T-helper 17 cell (primary cell): ENCODE measurements around the gene BRAT1. TPM values are rescaled to one million over a fixed set of nuclear protein-coding genes. Genes with fewer than 3 reads are reported as not detected.

Experiments used
- ATAC-seq: fragments of 150-1000 bp; cut with Tn5 transposase; 2 replicates; pipeline ENCODE4 v1.10.0; 2021; ENCODE audit warnings: mild to moderate bottlenecking, moderate library complexity
- DNase-seq, 3 donors: peaks; one replicate each; pipeline versions ENCODE4 v3.0.0 to v3.0.0-alpha.2; 2020 to 2021
- H3K9me3 ChIP-seq: one replicate; pipeline ENCODE4 v1.7.0; 2013; ENCODE audit warnings: low read length, mild to moderate bottlenecking; ENCODE audit not compliant: control insufficient read depth, poor library complexity, severe bottlenecking
- H3K27ac Mint-ChIP-seq: one replicate; pipeline ENCODE4 v1.8.0; 2022; ENCODE audit warnings: mild to moderate bottlenecking, moderate library complexity, mixed read lengths
- H3K27me3 Mint-ChIP-seq: one replicate; pipeline ENCODE4 v1.8.0; 2022; ENCODE audit warnings: mixed read lengths
- H3K36me3 Mint-ChIP-seq: one replicate; pipeline ENCODE4 v1.8.0; 2022; ENCODE audit warnings: low read depth, mixed read lengths
- H3K4me1 Mint-ChIP-seq: one replicate; pipeline ENCODE4 v1.8.0; 2022; ENCODE audit warnings: mild to moderate bottlenecking, mixed read lengths
- H3K4me3 Mint-ChIP-seq: one replicate; pipeline ENCODE4 v1.8.0; 2022; ENCODE audit warnings: mild to moderate bottlenecking, moderate library complexity, mixed read lengths
- total RNA-seq, 4 donors: library from RNA in 2 of 4; stranded (reverse) in 2 of 4; gene quantifications; one replicate each; pipeline ENCODE4 v1.2.3 and lab custom pipeline; 2022 to 2026

The BRAT1 gene
- total RNA-seq, 2 donors from 2014 or later = 19.5 to 20.5 TPM

GRCh38 chr7:2488681-2489080 lies 66.6 kb downstream of the BRAT1 start:
- no peaks in the 10 kb centered on the region for H3K27me3 Mint-ChIP-seq
- peaks cover 5% of the 10 kb centered on the region for H3K36me3 Mint-ChIP-seq
- no peak for DNase-seq
- no peaks in the 10 kb centered on the region for H3K9me3 ChIP-seq
- H3K4me3 Mint-ChIP-seq = no peak overlapping the region
- H3K4me1 Mint-ChIP-seq = peaks cover 6% of the 10 kb centered on the region
- no peak for ATAC-seq
- H3K27ac Mint-ChIP-seq = no peak overlapping the region

DNA sequence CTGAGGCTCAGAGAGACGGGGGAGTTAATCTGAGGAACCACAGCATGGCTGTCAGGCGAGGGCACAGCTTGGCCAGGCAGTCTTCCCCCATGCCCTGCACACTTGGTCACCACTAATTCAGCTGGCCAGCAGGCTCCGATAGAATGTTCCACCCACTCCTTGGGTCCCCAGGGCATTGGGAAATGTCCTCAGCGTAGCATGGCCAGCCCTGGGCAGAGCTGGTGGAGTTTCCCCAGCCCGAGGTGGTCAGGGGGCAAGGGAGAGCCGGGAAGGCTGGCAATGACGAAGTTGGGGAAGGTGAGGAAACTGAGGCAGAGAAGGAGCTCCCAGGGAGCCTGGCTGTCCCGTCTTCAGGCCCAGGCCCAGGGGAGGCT lies 67.1 kb downstream of the BRAT1 start:
- no peak overlapping the region for H3K27ac Mint-ChIP-seq
- no peak overlapping the region for H3K4me3 Mint-ChIP-seq
- H3K27me3 Mint-ChIP-seq = no peaks in the 10 kb centered on the region
- ATAC-seq (no peak), DNase-seq (no peak)
- H3K36me3 Mint-ChIP-seq = peaks cover 3% of the 10 kb centered on the region
- H3K9me3 ChIP-seq = no peaks in the 10 kb centered on the region
- H3K4me1 Mint-ChIP-seq = peaks cover 3% of the 10 kb centered on the region

Other genes with a start within 250 kb of the BRAT1 start
- 1 to 10 TPM; 8.6 to 9.3 TPM for gene SNX8, start 241.1 kb downstream of the BRAT1 start, total RNA-seq
- gene EIF3B, start 200.7 kb downstream of the BRAT1 start, total RNA-seq = 100 to 1,000 TPM; 139 to 176 TPM
- gene CHST12, start 151.9 kb downstream of the BRAT1 start, total RNA-seq = 10 to 100 TPM; 18.7 to 19.5 TPM
- not detected for gene GRIFIN, start 79.1 kb downstream of the BRAT1 start, total RNA-seq
- 100 to 1,000 TPM; 110 to 116 TPM for gene LFNG, start 35.8 kb downstream of the BRAT1 start, total RNA-seq
- gene IQCE, start 3.5 kb upstream of the BRAT1 start, total RNA-seq = 1 to 10 TPM; 6.7 to 9.0 TPM
- 10 to 100 TPM; 13.2 to 14.8 TPM for gene TTYH3, start 76.5 kb upstream of the BRAT1 start, total RNA-seq
- under 1 TPM; 0.32 to 0.76 TPM for gene AMZ1, start 132.7 kb upstream of the BRAT1 start, total RNA-seq